Tibial nerve (tissue), 4 donors: ENCODE data around the gene MR1. TPM values are rescaled to one million over a fixed set of nuclear protein-coding genes. Genes with fewer than 3 reads are reported as not detected.

Experiments
- DNase-seq, 2 donors: peaks; one replicate each; pipeline ENCODE4 v3.0.0-alpha.2; 2019; ENCODE audit warnings: low spot score in 2 of 2
- H3K27ac ChIP-seq, 4 donors: fragments of 200-600 bp; sonication (generic) in 3 of 4; one replicate each; pipeline ENCODE4 v1.5.1; 2017 to 2019; ENCODE audit warnings: mild to moderate bottlenecking in 1 of 4
- H3K27me3 ChIP-seq, 2 donors: fragments of 200-600 bp; sonication (generic) in 1 of 2; one replicate each; pipeline versions ENCODE4 v1.5.1 to v1.6.0; 2017 to 2019
- H3K36me3 ChIP-seq, 3 donors: fragments of 200-600 bp; sonication (generic); one replicate each; pipeline ENCODE4 v1.5.1; 2018 to 2019
- H3K4me1 ChIP-seq, 4 donors: fragments of 200-600 bp; sonication (generic) in 3 of 4; one replicate each; pipeline ENCODE4 v1.5.1; 2017 to 2019
- H3K4me3 ChIP-seq, 4 donors: fragments of 200-600 bp; sonication (generic) in 3 of 4; one replicate each; pipeline ENCODE4 v1.5.1; 2017 to 2019; ENCODE audit warnings: mild to moderate bottlenecking in 1 of 4, moderate library complexity in 1 of 4
- H3K9me3 ChIP-seq, 4 donors: fragments of 200-600 bp; sonication (generic) in 3 of 4; one replicate each; pipeline ENCODE4 v1.5.1; 2017 to 2019
- CTCF ChIP-seq, 5 experiments: fragments of 200-600 bp in 3 of 5; fragments of 450-650 bp in 2 of 5; sonication (generic) in 3 of 5; IDR thresholded peaks; one replicate each; pipeline ENCODE4 v1.5.1; 2016 to 2019; ENCODE audit warnings: antibody characterized with exemption in 5 of 5, mild to moderate bottlenecking in 3 of 5, moderate library complexity in 2 of 5
- EP300 ChIP-seq, 2 donors: sonication (generic); formaldehyde crosslinking; IDR thresholded peaks; one replicate each; pipeline ENCODE4 v1.6.1; 2017; ENCODE audit warnings: antibody characterized with exemption in 2 of 2, mild to moderate bottlenecking in 1 of 2
- POLR2A ChIP-seq, 2 donors: fragments of 450-650 bp; IDR thresholded peaks; one replicate each; pipeline ENCODE4 v1.6.1; 2017; ENCODE audit warnings: antibody characterized with exemption in 2 of 2, mild to moderate bottlenecking in 2 of 2, moderate library complexity in 2 of 2
- WGBS, 2 donors: methylation state at CpG; one replicate each; pipeline ENCODE4 v1.1.5; 2018; 5-methylcytosine and 5-hydroxymethylcytosine counted together
- total RNA-seq, 4 donors: library from RNA; depleted of rRNA; stranded (reverse); fragments of >200 nt; gene quantifications; one replicate each; pipeline ENCODE4 v1.1.0, GENCODE V29; 2016

MR1 gene
- total RNA-seq, 4 donors from 2014 or later, result 9.2 to 26.2 (median 10.9) TPM

- no peaks in the 10 kb centered on the region for H3K9me3 ChIP-seq
- no peaks in the 10 kb centered on the region for H3K27me3 ChIP-seq
- DNase-seq, result no peak
- 37 to 41% methylated on average over 11 of the region's 11 CpGs for WGBS, 2 donors
- H3K36me3 ChIP-seq, result no peaks in the 10 kb centered on the region
- H3K27ac ChIP-seq, result no peak overlapping the region
- H3K4me1 ChIP-seq, result peaks cover 0 to 70% (median 19%) of the 10 kb centered on the region in 4 donors
- TF ChIP-seq EP300 (IDR thresholded peaks at IDR 0.05) (no peak), CTCF (IDR thresholded peaks at IDR 0.05) (no peak), POLR2A (IDR thresholded peaks at IDR 0.05) (no peak)
- no peak overlapping the region for H3K4me3 ChIP-seq
These were observed 65.6 kb downstream of the MR1 start for GRCh38 chr1:181099152-181100014.

GRCh38 chr1:181100015-181100905, 66.5 kb downstream of the MR1 start:
- TF ChIP-seq CTCF (IDR thresholded peaks at IDR 0.05) (no peak), POLR2A (IDR thresholded peaks at IDR 0.05) (no peak), EP300 (IDR thresholded peaks at IDR 0.05) (no peak)
- no peaks in the 10 kb centered on the region for H3K9me3 ChIP-seq
- H3K27ac ChIP-seq, result no peak overlapping the region
- H3K4me1 ChIP-seq, result peaks cover 0 to 65% (median 17%) of the 10 kb centered on the region in 4 donors
- no peak for DNase-seq
- H3K27me3 ChIP-seq, result no peaks in the 10 kb centered on the region
- 56 to 59% methylated on average over 10 of the region's 10 CpGs for WGBS, 2 donors
- no peak overlapping the region for H3K4me3 ChIP-seq
- H3K36me3 ChIP-seq, result no peaks in the 10 kb centered on the region

- H3K9me3 ChIP-seq, result no peaks in the 10 kb centered on the region
- no peak for DNase-seq
- 87% methylated on average over 4 of the region's 4 CpGs for WGBS, 2 donors
- no peak overlapping the region for H3K4me3 ChIP-seq
- no peaks in the 10 kb centered on the region for H3K36me3 ChIP-seq
- no peaks in the 10 kb centered on the region for H3K27me3 ChIP-seq
- TF ChIP-seq CTCF (IDR thresholded peaks at IDR 0.05), result no peak
- TF ChIP-seq POLR2A (IDR thresholded peaks at IDR 0.05), result no peak
- TF ChIP-seq EP300 (IDR thresholded peaks at IDR 0.05), result no peak
- H3K4me1 ChIP-seq, result peaks cover 0 to 64% (median 15%) of the 10 kb centered on the region in 4 donors
- no peak overlapping the region for H3K27ac ChIP-seq
These were observed 67.2 kb downstream of the MR1 start for GRCh38 chr1:181100934-181101333.

GRCh38 chr1:181101581-181102226, 67.9 kb downstream of the MR1 start:
- no peak for DNase-seq
- Histone ChIP-seq H3K27me3 (no peaks in the 10 kb centered on the region), H3K27ac (peak overlapping the region in 1 of 4 donors; percentile 11), H3K9me3 (no peaks in the 10 kb centered on the region), H3K4me1 (peaks cover 0 to 66% (median 14%) of the 10 kb centered on the region in 4 donors), H3K4me3 (no peak overlapping the region), H3K36me3 (no peaks in the 10 kb centered on the region)
- WGBS, 2 donors, result 37 to 42% methylated on average over 9 of the region's 9 CpGs
- TF ChIP-seq POLR2A (IDR thresholded peaks at IDR 0.05) (no peak), CTCF (IDR thresholded peaks at IDR 0.05) (no peak), EP300 (IDR thresholded peaks at IDR 0.05) (no peak)
